ENCODE results near the gene TIMP2. TPM values are rescaled to one million over a fixed set of nuclear protein-coding genes. Genes with fewer than 3 reads are reported as not detected.
"Not testable (repeated sequence)": the region's sequence is repeated elsewhere in the genome, so short reads cannot be mapped to it uniquely, and the experiment has no call there.

Gene TIMP2
- total RNA-seq, 1 experiment from 2014 or later = 62.4 TPM

- no peak overlapping the region for H3K4me3 ChIP-seq (ENCODE audit: low read depth in 2 of 2, low read length in 2 of 2)
- peaks cover 14% of the 10 kb centered on the region for H3K9me3 ChIP-seq (ENCODE audit: control insufficient read depth, insufficient read depth, low read depth, low read length)
- in situ Hi-C loops (cut with HindIII; ENCODE audit: low pct_unique_long_range_greater_than_20kb, low sequenced_read_pairs) = no loop called here
- DNase-seq (ENCODE audit: low read depth, low spot score) (no peak), ATAC-seq (no peak)
- H3K27me3 ChIP-seq (ENCODE audit: control insufficient read depth, insufficient read depth, low read length) = no peaks in the 10 kb centered on the region
- H3K27ac ChIP-seq (ENCODE audit: low read length) = no peak overlapping the region
- no TSS peak for BruUV-seq (replicated peaks)
- ChIA-PET CTCF (interaction anchor here (0.6 kb wide), 1 partner anchor 329 kb away, joined by 6 read pairs; no protein-coding TSS in a partner anchor), POLR2A (no interaction called here)
- no peaks in the 10 kb centered on the region for H3K4me1 ChIP-seq (ENCODE audit: control insufficient read depth, insufficient read depth, low read length)
- intact Hi-C loops (cut with micrococcal nuclease; ENCODE audit: unreplicated experiment) = no loop called here
- TF ChIP-seq SIN3A (IDR thresholded peaks at IDR 0.05; ENCODE audit: borderline replicate concordance, insufficient read depth, low read depth, low read length) (no peak), TCF7L2 (IDR thresholded peaks at IDR 0.05; ENCODE audit: low read depth, low read length) (no peak), REST (IDR thresholded peaks at IDR 0.05; ENCODE audit: insufficient read depth in 1 of 2, low read depth in 2 of 2, low read length in 1 of 2) (no peak), CTCF (IDR thresholded peaks at IDR 0.05) (no peak), POLR2AphosphoS5 (IDR thresholded peaks at IDR 0.05; ENCODE audit: low read depth, low read length) (no peak)
- H3K36me3 ChIP-seq (ENCODE audit: control insufficient read depth, insufficient read depth, low read length) = no peaks in the 10 kb centered on the region
Observed at GRCh38 chr17:78946131-78946530, 20.9 kb upstream of the TIMP2 start.

GRCh38 chr17:78945455-78945854, 20.3 kb upstream of the TIMP2 start:
- POLR2A ChIA-PET; intact Hi-C loops (cut with micrococcal nuclease; ENCODE audit: unreplicated experiment); DNase-seq (ENCODE audit: low read depth, low spot score); H3K9me3 ChIP-seq (ENCODE audit: control insufficient read depth, insufficient read depth, low read depth, low read length); H3K4me1 ChIP-seq (ENCODE audit: control insufficient read depth, insufficient read depth, low read length); H3K36me3 ChIP-seq (ENCODE audit: control insufficient read depth, insufficient read depth, low read length); ATAC-seq; BruUV-seq (replicated peaks); H3K27ac ChIP-seq (ENCODE audit: low read length); H3K4me3 ChIP-seq (ENCODE audit: low read depth in 2 of 2, low read length in 2 of 2); in situ Hi-C loops (cut with HindIII; ENCODE audit: low pct_unique_long_range_greater_than_20kb, low sequenced_read_pairs); H3K27me3 ChIP-seq (ENCODE audit: control insufficient read depth, insufficient read depth, low read length): not testable (repeated sequence)
- CTCF ChIA-PET = interaction anchor here (0.6 kb wide), 1 partner anchor 329 kb away, joined by 6 read pairs; no protein-coding TSS in a partner anchor

- Histone ChIP-seq H3K36me3 (ENCODE audit: control insufficient read depth, insufficient read depth, low read length) (no peaks in the 10 kb centered on the region), H3K4me1 (ENCODE audit: control insufficient read depth, insufficient read depth, low read length) (no peaks in the 10 kb centered on the region), H3K27me3 (ENCODE audit: control insufficient read depth, insufficient read depth, low read length) (no peaks in the 10 kb centered on the region), H3K9me3 (ENCODE audit: control insufficient read depth, insufficient read depth, low read depth, low read length) (peaks cover 2% of the 10 kb centered on the region; the same call in 1 of the 2 replicates), H3K4me3 (ENCODE audit: low read depth in 2 of 2, low read length in 2 of 2) (no peak overlapping the region), H3K27ac (ENCODE audit: low read length) (no peak overlapping the region)
- POLR2A ChIA-PET = no interaction called here
- no TSS peak for BruUV-seq (replicated peaks)
- intact Hi-C loops (cut with micrococcal nuclease; ENCODE audit: unreplicated experiment) = no loop called here
- ATAC-seq (no peak), DNase-seq (ENCODE audit: low read depth, low spot score) (no peak)
- no peak for TF ChIP-seq SIN3A (IDR thresholded peaks at IDR 0.05; ENCODE audit: borderline replicate concordance, insufficient read depth, low read depth, low read length)
- TF ChIP-seq CTCF (IDR thresholded peaks at IDR 0.05) = no peak
- no peak for TF ChIP-seq REST (IDR thresholded peaks at IDR 0.05; ENCODE audit: insufficient read depth in 1 of 2, low read depth in 2 of 2, low read length in 1 of 2)
- no peak for TF ChIP-seq POLR2AphosphoS5 (IDR thresholded peaks at IDR 0.05; ENCODE audit: low read depth, low read length)
- no peak for TF ChIP-seq TCF7L2 (IDR thresholded peaks at IDR 0.05; ENCODE audit: low read depth, low read length)
- CTCF ChIA-PET = no interaction called here
- in situ Hi-C loops (cut with HindIII; ENCODE audit: low pct_unique_long_range_greater_than_20kb, low sequenced_read_pairs) = no loop called here
Observed at GRCh38 chr17:78944956-78945355, 19.8 kb upstream of the TIMP2 start.
